H1 (cell line): ENCODE measurements around the gene AFG1L. TPM values are rescaled to one million over a fixed set of nuclear protein-coding genes. Genes with fewer than 3 reads are reported as not detected.

Source experiments
- RXRA ChIP-seq: IDR thresholded peaks from 2 replicates; pipeline ENCODE4 v1.6.1; 2011; ENCODE audit warnings: low read depth, mild to moderate bottlenecking, low read length, moderate library complexity; ENCODE audit not compliant: insufficient read depth
- TEAD4 ChIP-seq: IDR thresholded peaks from 2 replicates; pipeline ENCODE4 v1.6.1; 2012; ENCODE audit warnings: low read depth, low read length, inconsistent platforms, mixed read lengths
- polyA plus RNA-seq, 7 experiments: library from polyadenylated mRNA; depleted of rRNA in 3 of 7; stranded (reverse) in 5 of 7; unstranded in 2 of 7; fragments of >200 nt in 5 of 7; fragments of 200-250 nt in 2 of 7; gene quantifications; 1 replicate in 5 of 7; 2 replicates in 1 of 7; 4 replicates in 1 of 7; pipeline versions ENCODE4 v1.2.1 to v1.2.3, GENCODE V29; 2011 to 2013; ENCODE audit warnings: missing spikeins in 2 of 7, mixed read lengths in 2 of 7
- total RNA-seq: library from RNA; stranded (reverse); fragmentation: NEBNext Ultra II Directional; extraction: Animal tissue kit (Norgen Biotek cat#: 25700); gene quantifications from 2 replicates; pipeline ENCODE4 v1.2.1, GENCODE V29; 2021

The AFG1L gene
- total and polyA plus RNA-seq, 2 of the 8 experiments (the other 6 are each of a cell fraction or from before 2014, with no cell fraction given): 0.98 to 5.7 TPM

- TF ChIP-seq TEAD4 (no peak), RXRA (no peak)
- TF ChIP-seq, all 59 proteins: peak for 0
Measured at GRCh38 chr6:108285381-108285780, 9.5 kb upstream of the AFG1L start (continued).
